Gastrocnemius medialis (tissue), 4 donors: ENCODE measurements around the gene IL1A. TPM values are rescaled to one million over a fixed set of nuclear protein-coding genes. Genes with fewer than 3 reads are reported as not detected.

Experiments used
- ATAC-seq, 2 donors: fragments of 150-250 bp; one replicate each; pipeline ENCODE4 v1.9.1; 2016
- DNase-seq, 2 donors: peaks; one replicate each; pipeline ENCODE4 v3.0.0-alpha.2; 2019
- H3K27ac ChIP-seq, 4 donors: fragments of 200-600 bp; sonication (generic); 1 replicate in 1 of 4; 2 replicates in 3 of 4; pipeline ENCODE4 v1.5.1; 2016 to 2018; ENCODE audit warnings: mild to moderate bottlenecking in 2 of 4, moderate library complexity in 1 of 4
- H3K27me3 ChIP-seq, 3 donors: fragments of 200-600 bp; sonication (generic) in 2 of 3; 1 replicate in 1 of 3; 2 replicates in 2 of 3; pipeline versions ENCODE4 v1.5.1 to v1.6.0; 2016 to 2019; ENCODE audit warnings: mild to moderate bottlenecking in 1 of 3, moderate library complexity in 1 of 3
- H3K36me3 ChIP-seq, 2 donors: fragments of 200-600 bp; sonication (generic) in 1 of 2; one replicate each; pipeline ENCODE4 v1.5.1; 2017 to 2018
- H3K4me1 ChIP-seq, 2 donors: fragments of 200-600 bp; sonication (generic) in 1 of 2; one replicate each; pipeline ENCODE4 v1.5.1; 2016 to 2017; ENCODE audit warnings: mild to moderate bottlenecking in 2 of 2
- H3K4me3 ChIP-seq, 4 donors: fragments of 200-600 bp; sonication (generic) in 3 of 4; 1 replicate in 1 of 4; 2 replicates in 3 of 4; pipeline ENCODE4 v1.5.1; 2016 to 2019; ENCODE audit warnings: mild to moderate bottlenecking in 2 of 4
- H3K9me3 ChIP-seq, 3 donors: fragments of 200-600 bp; sonication (generic) in 2 of 3; 1 replicate in 1 of 3; 2 replicates in 2 of 3; pipeline ENCODE4 v1.5.1; 2016 to 2019
- CTCF ChIP-seq, 5 experiments: fragments of 450-650 bp in 3 of 5; fragments of 200-600 bp in 2 of 5; sonication (generic) in 2 of 5; IDR thresholded peaks in 4 of 5; conservative IDR thresholded peaks in 1 of 5; 1 replicate in 4 of 5; 2 replicates in 1 of 5; pipeline ENCODE4 v1.5.1; 2016 to 2019; ENCODE audit warnings: antibody characterized with exemption in 5 of 5, mild to moderate bottlenecking in 3 of 5, moderate library complexity in 3 of 5
- POLR2A ChIP-seq, 2 donors: fragments of 450-650 bp; IDR thresholded peaks; one replicate each; pipeline ENCODE4 v1.6.1; 2017; ENCODE audit warnings: antibody characterized with exemption in 2 of 2, mild to moderate bottlenecking in 2 of 2, moderate library complexity in 2 of 2
- in situ Hi-C, 4 donors: fragments of 200-750 bp; cut with MboI; loops; one replicate each; pipeline versions ENCODE4 v1.15.0 to v1.8.0; 2017; ENCODE audit warnings: low sequenced_read_pairs in 4 of 4
- intact Hi-C: fragments of 100-400 bp; cut with DNase I; formaldehyde crosslinking; loops from one replicate; pipeline ENCODE4 v1.15.1; 2023; ENCODE audit warnings: low total_unique reads
- total RNA-seq, 4 donors: library from RNA; depleted of rRNA; stranded (reverse); fragments of >200 nt; gene quantifications; one replicate each; pipeline versions ENCODE4 v1.1.0 to v1.2.3, GENCODE V29; 2016

Gene IL1A
- total RNA-seq, 4 donors from 2014 or later = not detected

- in situ Hi-C loops = no loop called here
- H3K4me1 ChIP-seq = no peaks in the 10 kb centered on the region
- H3K9me3 ChIP-seq = no peaks in the 10 kb centered on the region
- no peak for DNase-seq
- no peak overlapping the region for H3K27ac ChIP-seq
- no peaks in the 10 kb centered on the region for H3K36me3 ChIP-seq
- H3K4me3 ChIP-seq = no peak overlapping the region
- intact Hi-C loops = no loop called here
- TF ChIP-seq POLR2A (IDR thresholded peaks at IDR 0.05) = no peak
- no peak for TF ChIP-seq CTCF (IDR thresholded peaks at IDR 0.05 in 4 of 5, conservative IDR thresholded peaks at IDR 0.05 in 1 of 5)
- H3K27me3 ChIP-seq = no peaks in the 10 kb centered on the region
- no peak for ATAC-seq
Measured at GRCh38 chr2:112787294-112787693, 3.0 kb upstream of the IL1A start.

- ATAC-seq (no peak), DNase-seq (no peak)
- Histone ChIP-seq H3K36me3 (no peaks in the 10 kb centered on the region), H3K27me3 (no peaks in the 10 kb centered on the region), H3K4me3 (no peak overlapping the region), H3K27ac (no peak overlapping the region), H3K9me3 (no peaks in the 10 kb centered on the region), H3K4me1 (no peaks in the 10 kb centered on the region)
- in situ Hi-C loops = no loop called here
- intact Hi-C loops = no loop called here
- TF ChIP-seq POLR2A (IDR thresholded peaks at IDR 0.05) = no peak
- no peak for TF ChIP-seq CTCF (IDR thresholded peaks at IDR 0.05 in 4 of 5, conservative IDR thresholded peaks at IDR 0.05 in 1 of 5)
Measured at GRCh38 chr2:112783187-112783714, 1.0 kb downstream of the IL1A start.

GRCh38 chr2:112782234-112782799, 2.0 kb downstream of the IL1A start:
- in situ Hi-C loops = no loop called here
- Histone ChIP-seq H3K4me3 (no peak overlapping the region), H3K27ac (no peak overlapping the region), H3K36me3 (no peaks in the 10 kb centered on the region), H3K27me3 (no peaks in the 10 kb centered on the region), H3K4me1 (no peaks in the 10 kb centered on the region), H3K9me3 (no peaks in the 10 kb centered on the region)
- DNase-seq = no peak
- intact Hi-C loops = no loop called here
- no peak for TF ChIP-seq CTCF (IDR thresholded peaks at IDR 0.05 in 4 of 5, conservative IDR thresholded peaks at IDR 0.05 in 1 of 5)
- TF ChIP-seq POLR2A (IDR thresholded peaks at IDR 0.05) = no peak
- no peak for ATAC-seq

DNA sequence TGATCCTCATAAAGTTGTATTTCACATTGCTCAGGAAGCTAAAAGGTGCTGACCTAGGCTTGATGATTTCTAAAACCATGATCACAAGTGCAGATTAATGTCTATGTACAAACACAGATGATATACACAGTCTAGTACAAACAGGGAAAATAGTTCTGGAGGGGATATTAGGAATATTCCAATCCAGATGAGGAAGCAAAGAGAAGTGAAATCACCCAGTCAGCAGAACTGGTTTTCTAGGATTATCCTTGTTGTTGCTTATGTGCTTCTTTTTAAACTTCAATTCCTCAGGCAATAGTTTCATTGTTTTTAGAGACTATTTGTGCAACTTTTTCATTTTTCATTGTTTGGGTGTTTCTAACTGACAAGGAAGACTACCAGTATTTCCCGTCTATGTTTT, 4.7 kb downstream of the IL1A start:
- in situ Hi-C loops (no loop called here), intact Hi-C loops (no loop called here)
- DNase-seq = no peak
- no peak for ATAC-seq
- Histone ChIP-seq H3K4me3 (no peak overlapping the region), H3K4me1 (no peaks in the 10 kb centered on the region), H3K27me3 (no peaks in the 10 kb centered on the region), H3K36me3 (no peaks in the 10 kb centered on the region), H3K9me3 (no peaks in the 10 kb centered on the region), H3K27ac (no peak overlapping the region)
- TF ChIP-seq POLR2A (IDR thresholded peaks at IDR 0.05) (no peak), CTCF (IDR thresholded peaks at IDR 0.05 in 4 of 5, conservative IDR thresholded peaks at IDR 0.05 in 1 of 5) (no peak)

GRCh38 chr2:112777036-112777435, 7.3 kb downstream of the IL1A start:
- H3K27me3 ChIP-seq = no peaks in the 10 kb centered on the region
- no peak for TF ChIP-seq CTCF (IDR thresholded peaks at IDR 0.05 in 4 of 5, conservative IDR thresholded peaks at IDR 0.05 in 1 of 5)
- no peak for TF ChIP-seq POLR2A (IDR thresholded peaks at IDR 0.05)
- ATAC-seq = no peak
- H3K4me1 ChIP-seq = no peaks in the 10 kb centered on the region
- intact Hi-C loops (no loop called here), in situ Hi-C loops (no loop called here)
- no peak overlapping the region for H3K27ac ChIP-seq
- H3K4me3 ChIP-seq = no peak overlapping the region
- H3K9me3 ChIP-seq = no peaks in the 10 kb centered on the region
- no peaks in the 10 kb centered on the region for H3K36me3 ChIP-seq
- no peak for DNase-seq
